Dermis blood vessel endothelial cell (primary cell): ENCODE data around the gene MYH3. TPM values are rescaled to one million over a fixed set of nuclear protein-coding genes. Genes with fewer than 3 reads are reported as not detected.
A peak's percentile ranks its signal among the peaks of the same experiment; 100 is the strongest.

ENCODE experiments used
- DNase-seq: peaks from one replicate; pipeline ENCODE4 v3.0.0; 2010
- total RNA-seq: library from RNA; depleted of rRNA; stranded (reverse); fragments of >200 nt; gene quantifications from 2 replicates; pipeline ENCODE4 v1.2.3, GENCODE V29; 2014

MYH3 gene
- total RNA-seq, 1 donor from 2014 or later = 0.34 TPM

DNA sequence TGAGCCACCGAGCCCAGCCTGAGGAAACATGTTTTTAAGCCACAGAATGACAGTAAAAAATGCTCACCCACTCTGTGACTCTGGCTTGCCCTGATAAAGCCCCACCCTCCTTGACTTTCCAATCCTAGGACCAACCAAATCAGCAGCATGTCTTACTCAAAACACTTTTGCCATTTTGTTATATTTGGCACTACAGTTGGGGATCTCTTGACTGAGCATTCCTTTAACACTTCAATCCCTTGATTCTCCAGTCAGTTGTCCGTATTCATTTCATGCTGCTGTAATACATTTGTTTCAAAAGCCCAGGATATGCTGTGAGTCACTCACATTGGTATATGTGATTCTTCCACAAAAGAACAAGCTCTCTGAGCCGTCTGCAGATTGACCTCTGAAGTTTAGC lies 8.2 kb downstream of the MYH3 start:
- DNase-seq = no peak

DNA sequence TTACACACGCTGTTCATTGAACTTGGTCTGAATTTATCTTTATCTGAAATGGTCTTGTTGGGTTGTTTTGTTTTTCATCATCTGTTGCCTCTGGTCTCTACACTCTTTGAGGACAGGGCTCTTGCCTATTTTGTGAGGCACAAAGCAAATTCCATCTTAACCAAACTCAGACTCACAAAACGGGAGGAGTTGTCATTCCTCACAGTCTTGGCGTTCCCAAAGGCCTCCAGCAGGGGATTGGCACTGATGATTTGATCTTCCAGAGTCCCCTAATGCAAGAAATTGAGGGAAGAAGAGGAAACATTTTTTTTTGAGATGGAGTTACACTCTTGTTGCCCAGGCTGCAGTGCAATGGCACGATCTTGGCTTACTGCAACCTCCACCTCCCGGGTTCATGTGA lies 8.7 kb downstream of the MYH3 start:
- DNase-seq = no peak

DNA sequence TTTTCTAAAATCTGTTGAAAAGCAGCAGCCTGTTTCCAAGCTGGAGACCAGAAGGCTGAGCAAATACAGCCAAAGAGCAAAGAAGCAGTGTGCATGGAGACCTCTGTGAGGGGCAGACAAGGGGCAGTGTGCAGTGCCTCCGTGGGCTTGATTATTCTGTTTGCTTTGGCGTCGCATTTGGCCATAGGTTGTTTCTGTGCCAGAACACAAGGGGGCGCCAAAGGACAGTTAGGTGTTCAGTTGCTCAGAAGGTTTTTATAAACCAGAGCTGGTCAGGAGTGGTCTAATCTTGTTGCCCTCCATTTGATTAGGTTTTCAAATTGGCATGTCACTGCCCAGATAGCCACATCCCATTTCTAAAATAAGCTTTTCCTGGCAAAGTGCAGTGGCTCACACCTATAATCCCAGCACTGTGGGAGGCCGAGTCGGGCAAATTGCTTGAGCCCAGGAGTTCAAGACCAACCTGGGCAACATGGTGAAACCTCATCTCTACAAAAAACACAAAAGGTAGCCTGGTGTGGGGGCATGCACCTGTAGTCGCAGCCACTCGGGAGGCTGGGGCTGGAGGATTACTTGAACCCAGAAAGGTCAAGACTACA lies 10.6 kb downstream of the MYH3 start:
- peak; percentile 86 for DNase-seq

DNA sequence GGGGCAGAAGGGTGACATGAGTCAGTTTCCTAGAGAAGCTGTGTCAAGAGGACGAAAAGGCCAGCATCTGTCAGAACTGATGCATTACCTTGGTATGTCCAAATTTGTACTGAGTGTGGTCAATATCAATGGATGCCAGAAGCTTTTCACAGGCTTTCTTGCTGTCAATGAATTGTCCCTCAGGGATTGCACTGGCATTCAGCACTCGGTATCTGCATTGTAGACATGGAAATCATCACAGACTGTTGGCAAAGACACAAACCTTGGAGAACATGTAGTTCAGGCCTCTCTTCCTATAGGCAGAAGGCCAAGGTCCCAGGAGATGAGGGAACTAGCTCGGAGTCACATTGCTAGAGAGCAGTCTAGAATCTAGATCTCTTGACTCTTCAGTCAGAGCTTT lies 16.6 kb downstream of the MYH3 start:
- no peak for DNase-seq

DNA sequence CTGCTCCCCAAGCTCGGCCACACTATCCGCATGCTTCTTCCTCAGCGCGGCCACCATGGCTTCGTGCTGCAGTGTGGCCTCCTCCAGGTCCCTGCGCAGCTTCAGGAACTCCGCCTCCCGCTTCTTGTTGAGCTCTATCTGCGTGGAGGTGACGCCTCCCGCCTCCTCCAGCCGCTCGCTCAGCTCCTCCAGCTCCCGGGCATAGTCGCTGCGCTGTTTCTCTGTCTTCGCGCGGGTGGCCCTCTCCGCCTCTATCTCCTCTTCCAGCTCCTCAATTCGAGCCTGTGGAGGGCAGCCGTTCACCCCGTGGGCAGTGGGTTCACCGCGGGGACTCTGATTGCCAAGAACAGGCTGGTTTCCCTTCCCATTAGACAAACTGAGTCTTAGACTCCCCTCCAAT lies 19.0 kb downstream of the MYH3 start:
- no peak for DNase-seq

DNA sequence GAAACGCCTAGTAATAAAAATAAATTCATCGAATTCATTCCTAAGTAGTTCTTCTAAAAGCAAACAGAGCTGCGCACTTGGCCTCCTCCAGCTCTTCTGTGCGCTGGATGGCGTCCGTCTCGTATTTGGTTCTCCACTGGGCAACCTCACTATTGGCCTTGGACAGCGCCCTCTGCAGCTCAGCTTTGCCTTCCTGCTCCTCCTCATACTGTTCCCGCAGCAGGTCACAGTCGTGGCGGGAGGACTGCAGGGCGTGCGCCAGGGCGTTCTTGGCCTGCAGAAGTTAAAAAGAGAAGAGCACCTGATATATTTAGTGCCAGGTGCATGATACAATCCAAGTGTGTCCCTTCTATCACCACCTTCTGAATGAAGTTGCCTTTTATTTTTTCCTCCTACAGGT lies 21.8 kb downstream of the MYH3 start:
- no peak for DNase-seq

DNA sequence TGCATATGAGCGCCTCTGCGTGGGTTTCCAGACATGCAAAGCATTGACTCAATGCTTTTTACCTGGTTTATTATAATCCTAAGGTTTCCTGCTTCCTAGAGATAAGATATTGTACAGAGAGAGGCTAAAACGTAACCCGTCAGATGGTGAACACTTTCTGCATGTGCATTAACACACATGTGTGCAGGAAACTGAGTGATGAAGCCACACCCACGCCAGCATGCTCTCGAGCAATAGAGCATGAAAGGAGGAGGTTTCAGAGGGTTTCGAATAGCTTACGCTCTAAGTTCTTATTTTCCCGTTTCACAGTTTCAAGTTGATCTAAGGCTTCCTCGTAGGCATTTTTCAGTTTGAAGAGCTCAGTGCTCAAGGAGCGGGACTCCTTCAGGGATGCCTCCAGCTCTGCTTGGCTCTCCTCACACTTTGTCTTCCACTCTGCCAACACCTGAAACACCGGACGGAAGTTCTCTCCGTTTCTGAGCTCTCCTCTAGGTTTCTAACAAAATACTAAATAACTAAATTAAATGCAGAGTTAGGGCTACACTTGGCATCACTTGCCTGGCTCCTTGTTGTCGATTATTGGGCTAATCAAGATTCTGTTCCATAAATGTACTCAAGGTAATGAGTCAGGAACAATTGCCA lies 23.2 kb downstream of the MYH3 start:
- no peak for DNase-seq

DNA sequence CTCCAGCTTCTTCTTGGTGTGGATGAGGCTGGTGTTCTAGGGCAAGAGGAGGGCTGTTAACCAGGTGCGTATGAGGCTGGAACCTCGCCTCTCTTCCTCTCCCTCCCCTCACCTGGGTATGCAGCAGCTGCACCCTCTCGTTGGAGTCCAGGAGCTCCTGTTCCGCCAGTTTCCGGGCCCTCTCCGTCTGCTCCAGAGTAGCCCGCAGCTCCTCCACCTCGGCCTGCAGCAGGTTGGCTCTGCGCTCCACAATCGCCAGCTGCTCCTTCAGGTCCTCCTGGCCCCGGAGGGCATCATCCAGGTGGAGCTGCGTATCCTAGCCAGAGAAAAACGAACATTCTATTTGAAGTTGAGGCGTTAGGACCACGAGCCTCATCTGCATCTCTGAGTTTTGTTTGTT lies 25.4 kb downstream of the MYH3 start:
- DNase-seq = no peak

DNA sequence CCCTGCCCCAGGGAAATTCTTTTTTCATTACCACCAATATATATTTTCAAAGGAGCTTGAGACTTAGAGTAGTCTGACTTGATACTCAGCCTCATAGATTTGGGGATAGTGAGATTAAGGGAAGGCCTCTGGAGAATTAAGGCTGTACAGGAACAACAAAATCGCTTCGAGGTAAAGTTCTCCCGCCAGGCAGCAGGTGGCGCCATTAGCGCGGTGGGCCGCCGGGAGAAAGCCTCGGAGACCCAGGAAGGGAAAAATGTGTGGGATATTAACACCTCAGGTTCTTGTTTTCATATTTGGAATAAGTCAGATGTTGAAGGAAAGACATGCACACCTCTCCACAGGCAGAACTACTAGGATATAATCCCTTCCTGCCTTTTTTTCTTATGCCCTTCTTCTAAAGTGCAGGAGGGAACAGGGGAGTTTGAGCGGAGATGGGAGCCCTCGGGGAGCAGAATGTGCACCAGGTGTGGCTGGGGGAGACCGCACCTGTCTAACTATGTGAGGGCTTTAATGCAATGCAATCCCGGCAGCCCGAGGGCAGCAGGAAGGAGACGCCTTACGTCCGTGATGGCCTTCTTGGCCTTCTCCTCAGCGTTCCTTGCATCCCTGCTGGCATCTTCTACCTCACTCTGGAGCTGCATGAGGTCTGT lies 25.9 kb downstream of the MYH3 start:
- peak; percentile 56 for DNase-seq

DNA sequence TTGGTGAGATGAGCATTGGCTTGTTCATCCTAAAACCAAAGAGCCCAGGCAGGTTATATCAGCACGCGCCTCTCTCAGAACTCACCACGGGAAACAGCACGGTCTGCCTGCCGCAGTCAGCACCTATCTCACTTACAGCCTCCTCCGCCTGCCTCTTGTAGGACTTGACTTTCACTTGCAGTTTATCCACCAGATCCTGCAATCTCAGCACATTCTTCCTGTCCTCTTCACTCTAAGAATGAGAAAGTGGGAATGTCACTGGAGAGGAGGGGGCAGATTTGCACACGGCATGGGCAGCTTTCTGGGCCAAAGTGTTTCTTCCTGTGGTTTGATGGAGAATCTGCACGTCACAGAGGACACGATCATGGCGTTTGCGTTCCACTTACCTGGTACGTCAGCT lies 27.4 kb downstream of the MYH3 start:
- no peak for DNase-seq

DNA sequence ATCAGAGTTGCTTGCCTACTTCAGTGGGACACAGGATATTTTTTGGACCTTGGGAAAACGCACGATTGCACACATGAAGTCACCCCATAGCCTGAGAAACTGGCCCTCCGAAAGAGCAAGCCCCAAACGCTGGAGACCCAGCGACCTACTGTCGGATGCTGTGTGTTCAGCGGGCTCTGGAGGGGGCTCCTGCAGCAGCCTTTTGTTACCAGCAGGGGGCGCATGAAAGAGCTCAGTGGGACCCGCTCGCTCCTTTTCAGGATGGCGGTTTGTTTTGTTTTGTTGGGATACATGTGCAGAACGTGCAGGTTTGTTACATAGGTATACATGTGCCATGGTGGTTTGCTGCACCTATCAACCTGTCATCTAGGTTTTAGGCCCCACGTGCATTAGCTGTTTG lies 28.4 kb downstream of the MYH3 start:
- no peak for DNase-seq

DNA sequence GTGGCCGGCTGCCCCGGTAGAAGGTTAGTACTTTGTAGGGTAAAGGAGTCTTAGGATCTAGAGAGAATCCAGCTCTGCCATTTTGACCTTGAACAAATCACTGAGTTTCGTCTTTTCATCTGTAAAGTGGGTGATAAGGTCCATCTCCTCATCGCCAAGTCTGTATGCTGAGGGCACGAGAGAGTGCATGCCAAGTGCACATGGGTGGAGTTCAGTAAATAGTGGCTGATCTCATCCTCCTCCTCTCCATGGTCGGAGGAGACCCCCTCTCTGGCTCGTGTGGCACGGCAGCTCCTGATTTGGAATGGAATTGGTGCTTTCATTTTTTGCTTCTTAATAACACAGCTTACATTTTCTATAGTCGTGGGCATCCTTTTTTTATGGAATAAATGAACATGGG lies 30.7 kb downstream of the MYH3 start:
- no peak for DNase-seq

DNA sequence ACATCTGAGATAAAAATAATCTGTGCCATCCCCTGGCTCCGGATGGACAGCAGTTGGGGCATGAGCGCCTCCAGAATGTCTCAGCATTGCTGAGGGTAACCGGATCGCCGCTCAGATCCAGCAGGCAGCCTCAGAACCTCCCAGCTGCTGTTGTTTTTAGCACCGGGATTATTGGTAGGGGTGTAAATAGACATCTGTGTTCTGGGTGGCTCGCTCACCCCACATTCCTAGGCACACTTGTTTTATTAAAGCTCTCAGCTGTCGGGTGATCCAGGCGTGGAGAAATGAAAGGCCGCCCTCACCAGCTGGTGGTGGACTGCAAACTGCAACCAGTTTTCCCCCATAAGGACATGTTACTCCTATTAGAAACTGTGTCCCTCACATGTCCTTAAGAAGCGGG lies 32.1 kb downstream of the MYH3 start:
- DNase-seq = no peak

DNA sequence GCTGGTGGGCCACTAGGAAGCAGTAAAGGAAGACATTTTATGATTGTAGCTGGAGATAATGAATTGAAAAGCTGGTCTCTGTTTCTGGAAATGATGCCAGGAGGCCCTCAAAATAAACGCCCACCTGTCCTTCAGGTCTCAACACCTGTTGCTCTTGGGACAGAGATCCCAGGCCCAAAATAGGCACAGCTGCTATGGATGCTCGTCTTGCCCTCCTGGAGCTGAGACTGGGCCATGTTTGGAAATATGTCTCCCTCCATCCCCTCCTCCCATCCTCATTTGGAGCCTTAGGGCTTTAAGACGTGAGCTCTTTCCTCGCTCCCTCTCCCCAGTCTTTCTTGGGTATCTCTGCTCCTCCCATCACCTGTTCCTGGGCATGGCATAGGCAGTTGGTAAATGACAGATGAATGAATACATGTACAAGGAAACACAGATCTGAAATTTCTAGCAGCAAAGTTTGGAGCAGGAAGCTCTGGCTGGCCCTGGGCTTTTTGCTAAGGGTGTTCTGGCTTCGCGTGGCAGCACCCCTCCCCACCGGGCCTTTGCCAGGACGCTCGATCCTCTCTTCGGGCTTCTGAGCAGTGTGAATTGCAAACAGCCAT lies 33.3 kb downstream of the MYH3 start:
- no peak for DNase-seq

DNA sequence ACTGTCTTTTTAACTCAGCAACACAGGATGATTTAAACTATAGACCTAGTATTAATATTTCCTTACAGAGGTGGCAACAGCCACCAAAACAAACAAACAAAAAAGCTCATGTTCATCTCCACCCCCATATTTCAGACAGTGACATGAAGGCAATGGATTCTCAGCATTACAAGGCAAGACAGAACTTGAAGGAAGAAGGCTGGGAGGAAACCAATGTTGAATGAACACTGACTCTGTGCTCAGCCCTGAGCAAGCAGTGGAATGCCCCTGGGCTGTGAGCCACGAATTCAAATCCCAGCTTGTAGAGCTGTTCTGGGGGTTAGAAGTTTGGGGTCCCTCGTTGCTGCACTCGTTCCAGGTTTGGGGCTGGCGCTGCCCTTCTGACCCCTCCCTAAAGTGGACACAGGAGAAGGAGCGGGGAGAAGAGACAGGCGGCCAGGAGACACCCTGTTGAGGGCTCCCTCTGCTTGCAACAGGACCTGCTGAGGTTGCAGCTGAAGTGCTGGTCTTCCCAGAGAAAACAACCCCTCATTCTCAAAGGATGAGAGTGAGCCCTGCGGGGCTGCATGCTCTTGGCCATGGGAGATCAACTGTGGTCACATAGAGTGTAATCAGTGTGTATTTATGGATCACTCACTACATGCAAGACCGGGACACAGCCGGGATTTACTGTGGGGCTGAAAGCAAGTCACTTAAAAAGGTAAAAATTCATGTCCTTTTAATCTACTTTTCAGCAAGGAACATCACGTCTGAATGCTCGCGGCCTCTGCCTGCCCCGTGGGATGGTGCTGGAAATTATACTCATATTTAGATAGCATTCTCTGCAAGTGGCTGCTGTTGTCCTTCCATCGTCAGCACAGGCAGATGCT lies 34.3 kb downstream of the MYH3 start:
- DNase-seq = no peak

DNA sequence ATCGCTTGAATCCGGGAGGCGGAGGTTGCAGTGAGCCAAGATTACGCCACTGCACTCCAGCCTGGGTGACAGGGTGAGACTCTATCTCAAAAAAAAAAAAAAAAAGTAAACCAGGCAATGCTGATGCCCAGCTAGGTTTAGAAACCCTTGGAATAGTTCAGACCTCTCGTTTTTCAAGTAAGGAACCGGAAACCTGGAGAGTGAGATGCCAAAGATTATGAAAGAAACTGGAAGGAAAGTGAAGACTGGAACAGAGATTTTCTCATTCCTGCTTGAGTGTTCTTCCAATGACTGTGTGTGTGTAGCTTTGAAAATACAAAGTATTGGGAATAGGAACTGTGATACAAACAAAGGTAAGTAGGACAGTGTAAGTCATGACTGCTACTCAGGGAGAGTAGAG lies 35.7 kb downstream of the MYH3 start:
- no peak for DNase-seq

DNA sequence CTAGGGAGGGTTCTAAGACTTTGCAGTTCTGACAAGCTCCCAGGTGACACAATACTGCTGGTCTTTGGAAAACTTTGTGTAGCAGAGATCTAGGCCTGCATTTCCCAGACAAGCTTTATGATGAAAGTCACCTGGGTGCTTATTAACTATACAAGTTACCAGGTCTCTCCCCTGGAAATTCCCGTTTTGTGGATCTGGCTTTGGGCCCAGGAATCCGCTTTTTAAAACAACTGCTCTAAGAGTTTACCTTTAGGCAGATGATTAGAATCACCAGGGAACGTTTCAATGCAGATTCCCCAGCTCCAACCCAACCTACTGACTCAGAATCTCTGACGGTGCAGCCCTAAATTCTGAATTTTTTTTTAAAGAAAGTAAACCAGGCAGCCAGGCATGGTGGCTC lies 36.3 kb downstream of the MYH3 start:
- DNase-seq = no peak

DNA sequence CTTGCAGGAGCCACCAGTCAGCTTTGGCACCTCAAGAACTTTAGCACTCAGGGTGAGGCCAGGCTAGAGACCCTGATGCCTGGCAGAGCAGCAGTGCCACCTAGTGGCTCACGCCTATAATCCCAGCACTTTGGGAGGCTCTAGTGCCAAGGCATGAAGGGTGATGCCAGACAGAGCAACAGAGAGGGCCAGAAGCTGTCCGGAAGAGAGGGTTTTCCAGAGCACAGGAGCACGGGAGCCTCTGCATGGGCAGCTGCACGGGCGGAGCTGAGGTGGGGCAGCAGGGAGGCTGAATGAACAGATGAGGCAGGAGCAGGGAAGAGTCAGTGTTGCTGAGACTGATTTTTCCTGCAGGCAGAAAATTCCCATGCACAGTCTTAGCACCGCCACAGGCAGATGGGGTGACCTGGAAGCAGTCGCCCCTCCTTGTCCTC lies 38.9 kb downstream of the MYH3 start:
- DNase-seq = peak; percentile 76

DNA sequence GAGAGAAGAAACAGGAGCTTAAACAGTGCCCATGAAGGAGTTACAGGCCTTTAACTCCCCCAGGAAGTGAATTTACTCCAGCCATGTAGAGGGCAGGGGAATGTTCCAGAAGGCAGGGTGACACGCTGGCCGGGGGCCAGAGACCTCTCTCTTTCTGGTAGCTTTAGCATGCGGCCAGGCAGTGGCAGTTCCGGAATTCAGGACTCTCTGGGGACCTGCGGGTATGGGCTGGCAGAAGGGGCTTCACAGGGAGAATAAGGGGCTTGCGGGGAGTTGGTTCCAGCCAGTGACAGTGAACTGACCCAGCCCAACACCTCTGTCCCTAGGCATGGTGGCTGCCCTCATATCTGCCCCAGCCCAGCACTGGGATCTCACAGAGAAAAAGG lies 40.0 kb downstream of the MYH3 start:
- no peak for DNase-seq

DNA sequence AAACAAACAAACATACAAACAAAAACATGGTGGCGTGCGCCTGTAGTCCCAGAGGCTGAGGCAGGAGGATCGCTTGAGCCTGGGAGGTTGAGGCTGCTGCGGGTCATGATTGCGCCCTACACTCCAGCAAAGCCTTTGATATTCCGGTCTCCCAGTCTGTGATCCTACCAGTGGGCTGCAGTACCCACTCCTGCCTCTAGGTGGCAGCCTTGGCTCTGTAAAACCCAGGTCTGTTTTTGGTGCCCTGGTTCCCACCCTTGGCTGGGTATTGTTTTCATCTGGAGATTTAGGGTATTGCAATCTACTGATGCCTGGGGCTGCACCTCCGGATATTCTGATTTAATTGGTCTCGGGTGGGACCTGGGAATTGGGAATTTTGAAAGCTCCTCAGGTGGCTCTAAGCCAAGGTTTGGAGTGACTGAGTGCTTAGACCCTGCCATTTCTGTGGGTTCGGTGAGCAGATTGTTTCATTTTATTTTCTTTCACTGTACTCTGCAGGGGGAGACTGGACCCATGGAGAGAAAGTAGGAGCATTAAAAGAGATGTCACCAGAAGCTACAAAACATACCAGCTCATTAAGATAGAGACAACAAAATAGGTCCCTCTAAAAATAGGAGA lies 40.5 kb downstream of the MYH3 start:
- peak; percentile 78 for DNase-seq

DNA sequence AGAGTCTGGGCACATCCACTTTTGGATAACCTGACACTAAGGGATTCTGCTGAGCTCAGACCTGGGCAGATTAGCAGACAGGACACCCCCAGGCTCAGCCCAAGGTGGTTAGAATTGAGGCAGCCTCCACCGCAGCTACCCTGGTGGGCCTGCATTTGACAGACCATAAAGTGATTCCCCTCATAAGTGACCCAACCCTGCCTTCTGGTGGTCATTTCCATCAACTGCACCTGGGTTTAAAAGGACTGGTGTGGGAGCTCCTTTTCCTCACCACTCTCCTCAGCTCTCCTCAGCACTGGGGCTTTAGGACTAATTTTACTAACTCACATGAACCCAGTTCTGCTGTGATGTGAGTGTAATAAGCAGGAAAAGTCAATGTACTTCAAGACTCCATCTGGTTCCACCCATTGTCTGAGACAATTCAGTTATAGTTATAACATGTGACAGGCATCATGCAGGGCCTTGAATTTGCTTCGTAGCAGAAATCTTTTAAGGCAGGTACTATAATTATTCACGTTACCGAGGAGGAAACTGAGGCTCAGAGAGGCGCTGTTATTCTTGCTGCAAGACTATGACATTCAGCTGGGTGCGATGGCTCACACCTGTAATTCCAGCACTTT lies 42.5 kb downstream of the MYH3 start:
- peak; percentile 72 for DNase-seq
